ENCODE measurements around the gene THPO.

DNA sequence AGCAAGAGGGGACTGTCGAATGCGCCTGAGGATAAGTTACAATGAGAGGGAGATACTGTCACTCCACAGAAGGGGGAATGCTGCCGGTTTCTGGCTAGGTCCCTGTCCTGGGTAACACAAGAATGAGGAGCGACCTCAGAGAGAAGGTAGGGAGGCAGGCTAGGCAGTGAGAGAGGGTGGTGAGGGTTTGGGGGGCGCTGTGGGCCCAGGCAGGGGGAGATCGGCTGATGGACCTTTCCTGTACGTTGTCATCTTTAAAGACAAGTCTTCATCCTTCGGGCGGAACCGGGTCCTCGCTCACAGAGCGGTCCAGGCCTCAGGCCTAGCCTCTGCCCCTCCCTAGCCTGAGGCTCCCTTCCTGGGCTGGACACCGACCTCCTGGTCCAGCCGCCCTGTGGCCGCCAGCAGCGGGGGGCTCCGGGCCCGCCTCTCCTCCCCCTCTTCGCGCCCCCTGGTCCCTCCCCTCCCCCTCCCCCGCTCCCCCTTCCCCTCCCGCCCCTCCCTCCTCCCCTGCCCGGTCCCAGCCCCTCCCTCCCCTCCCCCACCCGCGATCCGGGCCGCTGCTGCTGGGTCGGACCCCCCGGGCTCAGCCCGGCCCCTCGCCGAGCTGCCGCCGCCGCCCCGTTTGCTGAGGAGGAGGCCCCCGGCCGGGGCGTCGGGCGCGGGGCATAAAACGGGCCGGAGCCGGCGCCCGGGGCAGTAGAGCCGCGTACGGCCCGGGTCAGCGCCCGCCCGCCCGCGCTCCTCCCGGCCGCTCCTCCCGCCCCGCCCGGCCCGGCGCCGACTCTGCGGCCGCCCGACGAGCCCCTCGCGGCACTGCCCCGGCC is 1.6 kb upstream of the THPO start, which contains the start of gene CHRD:
- TF ChIP-seq TARDBP (IDR thresholded peaks at IDR 0.05) (no peak), ELF4 (IDR thresholded peaks at IDR 0.05) (no peak), FOXK2 (IDR thresholded peaks at IDR 0.05) (no peak), SUZ12 (IDR thresholded peaks at IDR 0.05) (no peak), PKNOX1 (IDR thresholded peaks at IDR 0.05) (no peak), HDGF (IDR thresholded peaks at IDR 0.05; ENCODE audit: borderline replicate concordance) (no peak), FOXM1 (IDR thresholded peaks at IDR 0.05; ENCODE audit: borderline replicate concordance) (no peak), FOXA1 (IDR thresholded peaks at IDR 0.05) (no peak), SP1 (IDR thresholded peaks at IDR 0.05) (no peak), ZNF384 (IDR thresholded peaks at IDR 0.05) (no peak)
